Panc1 (cell line): Measurements from ENCODE around the gene LY6G6C. TPM values are rescaled to one million over a fixed set of nuclear protein-coding genes. Genes with fewer than 3 reads are reported as not detected.

Experiments used
- ATAC-seq: fragments of 200-7000 bp; cut with Tn5 transposase; 2 replicates; pipeline ENCODE4 v1.9.1; 2020; ENCODE audit warnings: mild to moderate bottlenecking, moderate library complexity
- BruUV-seq: library from RNA; stranded (reverse); fragments of 400-500 nt; replicated peaks from 2 replicates; lab custom pipeline; 2021; lab: Mats Ljungman, UMichigan
- CTCF ChIA-PET: fragments of 300-600 bp; sonication (Branson Sonifier 250); formaldehyde crosslinking; loops from one replicate; lab custom pipeline; 2022; ENCODE audit warnings: antibody characterized with exemption; lab: Charles Lee
- POLR2A ChIA-PET: fragments of 300-600 bp; sonication (Branson Sonifier 250); formaldehyde crosslinking; loops from one replicate; lab custom pipeline; 2022; ENCODE audit warnings: antibody characterized with exemption; lab: Charles Lee
- DNase-seq: peaks from one replicate; pipeline ENCODE4 v3.0.0-alpha.2; 2010; ENCODE audit warnings: low read depth, low spot score
- H3K27ac ChIP-seq: 2 replicates; pipeline ENCODE4 v1.5.1; 2011; ENCODE audit warnings: mild to moderate bottlenecking, low read length, inconsistent platforms
- H3K27me3 ChIP-seq: fragments of 200-500 bp; sonication (Bioruptor generic); 2 replicates; pipeline ENCODE4 v1.6.0; 2014; ENCODE audit warnings: low read length, inconsistent platforms; ENCODE audit not compliant: control insufficient read depth, insufficient read depth
- H3K36me3 ChIP-seq: fragments of 200-500 bp; sonication (Bioruptor generic); 2 replicates; pipeline ENCODE4 v1.5.1; 2014; ENCODE audit warnings: inconsistent platforms, mild to moderate bottlenecking, low read length, moderate library complexity; ENCODE audit not compliant: control insufficient read depth, insufficient read depth
- H3K4me1 ChIP-seq: 2 replicates; pipeline ENCODE4 v1.5.1; 2011; ENCODE audit warnings: inconsistent platforms, mild to moderate bottlenecking, low read length, moderate library complexity; ENCODE audit not compliant: control insufficient read depth, insufficient read depth
- H3K4me3 ChIP-seq, 2 experiments: 2 replicates each; pipeline ENCODE4 v1.5.1; 2011 to 2012; ENCODE audit warnings: low read depth in 2 of 2, low read length in 2 of 2, mild to moderate bottlenecking in 2 of 2, inconsistent platforms in 1 of 2, moderate library complexity in 1 of 2
- H3K9me3 ChIP-seq: fragments of 200-500 bp; sonication (Bioruptor generic); 2 replicates; pipeline ENCODE4 v1.5.1; 2014; ENCODE audit warnings: low read depth, mild to moderate bottlenecking, inconsistent platforms, low read length, moderate library complexity; ENCODE audit not compliant: control insufficient read depth, insufficient read depth
- CTCF ChIP-seq: fragments of 450-650 bp; IDR thresholded peaks from 2 replicates; pipeline ENCODE4 v1.5.1; 2017; ENCODE audit warnings: mild to moderate bottlenecking
- POLR2AphosphoS5 ChIP-seq: IDR thresholded peaks from 2 replicates; pipeline ENCODE4 v1.6.1; 2012; ENCODE audit warnings: mild to moderate bottlenecking, low read depth, low read length, moderate library complexity
- REST ChIP-seq, 2 experiments: IDR thresholded peaks; 2 replicates each; pipeline ENCODE4 v1.6.1; 2011 to 2012; ENCODE audit warnings: low read depth in 2 of 2, control low read depth in 1 of 2, low read length in 1 of 2, mild to moderate bottlenecking in 1 of 2, moderate library complexity in 1 of 2; ENCODE audit not compliant: insufficient read depth in 1 of 2
- SIN3A ChIP-seq: IDR thresholded peaks from 2 replicates; pipeline ENCODE4 v1.6.1; 2012; ENCODE audit warnings: low read depth, mild to moderate bottlenecking, low read length, moderate library complexity, borderline replicate concordance; ENCODE audit not compliant: insufficient read depth
- TCF7L2 ChIP-seq: IDR thresholded peaks from 2 replicates; pipeline ENCODE4 v1.6.1; 2011; ENCODE audit warnings: mild to moderate bottlenecking, low read depth, low read length, inconsistent platforms
- in situ Hi-C: cut with HindIII; loops from 2 replicates; pipeline ENCODE4 v1.10.0; 2016; ENCODE audit warnings: low sequenced_read_pairs, low pct_unique_long_range_greater_than_20kb
- intact Hi-C: fragments of 100-400 bp; cut with micrococcal nuclease; formaldehyde crosslinking; loops from one replicate; pipeline ENCODE4 v1.10.0; 2022; ENCODE audit not compliant: unreplicated experiment
- total RNA-seq: library from RNA; stranded (reverse); gene quantifications from one replicate; pipeline ENCODE4 v1.2.1, GENCODE V29; 2021; ENCODE audit not compliant: unreplicated experiment

The LY6G6C gene
- total RNA-seq, 1 experiment from 2014 or later = 0.23 TPM

GRCh38 chr6:31750411-31751022, 29.0 kb upstream of the LY6G6C start:
- no peak for ATAC-seq
- no peak for TF ChIP-seq CTCF
- no peak for TF ChIP-seq REST (IDR thresholded peaks at IDR 0.05; ENCODE audit: insufficient read depth in 1 of 2, low read depth in 2 of 2, low read length in 1 of 2)
- TF ChIP-seq SIN3A = no peak
- no peak; the same call in 1 of the 2 replicates for TF ChIP-seq POLR2AphosphoS5
- TF ChIP-seq TCF7L2 = no peak
- intact Hi-C loops (no loop called here), in situ Hi-C loops (no loop called here)
- BruUV-seq = no TSS peak
- no peaks in the 10 kb centered on the region for H3K9me3 ChIP-seq
- CTCF ChIA-PET = no interaction called here
- DNase-seq = no peak
- H3K27me3 ChIP-seq = no peaks in the 10 kb centered on the region
- no peaks in the 10 kb centered on the region for H3K36me3 ChIP-seq
- H3K4me1 ChIP-seq = 0 out of 2 replicates have a peak, but pooled peaks cover 3% of the 10 kb centered on the region
- no peak overlapping the region for H3K27ac ChIP-seq
- no peak overlapping the region for H3K4me3 ChIP-seq
- POLR2A ChIA-PET = no interaction called here

- H3K9me3 ChIP-seq = no peaks in the 10 kb centered on the region
- in situ Hi-C loops = no loop called here
- ChIA-PET CTCF (no interaction called here), POLR2A (no interaction called here)
- TF ChIP-seq POLR2AphosphoS5 = no peak
- no peaks in the 10 kb centered on the region for H3K36me3 ChIP-seq
- no peaks in the 10 kb centered on the region for H3K27me3 ChIP-seq
- DNase-seq (no peak), ATAC-seq (no peak)
- TSS peak; percentile 44 for BruUV-seq
- no peak overlapping the region for H3K27ac ChIP-seq
- H3K4me1 ChIP-seq = 0 out of 2 replicates have a peak, but pooled peaks cover 3% of the 10 kb centered on the region
- intact Hi-C loops = no loop called here
- H3K4me3 ChIP-seq = no peak overlapping the region
These were observed 27.9 kb upstream of the LY6G6C start for GRCh38 chr6:31749301-31750036.

GRCh38 chr6:31744422-31744821, 22.9 kb upstream of the LY6G6C start:
- intact Hi-C loops = no loop called here
- no peaks in the 10 kb centered on the region for H3K27me3 ChIP-seq
- no peaks in the 10 kb centered on the region for H3K9me3 ChIP-seq
- H3K4me3 ChIP-seq = no peak overlapping the region
- in situ Hi-C loops = no loop called here
- peaks cover 3% of the 10 kb centered on the region; the same call in 1 of the 2 replicates for H3K4me1 ChIP-seq
- ChIA-PET POLR2A (interaction anchor here (0.6 kb wide), 1 partner anchor 17 kb away, joined by 9 read pairs; no protein-coding TSS in a partner anchor), CTCF (interaction anchor here (0.6 kb wide), 1 partner anchor 15 kb away, joined by 6 read pairs; the partner anchor contains the start of gene DDAH2)
- H3K36me3 ChIP-seq = no peaks in the 10 kb centered on the region
- no peak for ATAC-seq
- H3K27ac ChIP-seq = no peak overlapping the region
- DNase-seq = no peak
- TF ChIP-seq REST (IDR thresholded peaks at IDR 0.05; ENCODE audit: insufficient read depth in 1 of 2, low read depth in 2 of 2, low read length in 1 of 2) = no peak
- BruUV-seq = no TSS peak
